D721Med (cell line): ENCODE results near the gene NOB1.
A peak's percentile ranks its signal among the peaks of the same experiment; 100 is the strongest.

ENCODE experiments used
- DNase-seq: peaks from one replicate; pipeline ENCODE4 v3.0.0; 2011; ENCODE audit warnings: low spot score; ENCODE audit not compliant: insufficient read length
- FAIRE-seq: peaks from 2 replicates; lab custom pipeline; 2011; peaks lifted over from hg19 to GRCh38; lab: Jason Lieb, UNC
- CTCF ChIP-seq: IDR thresholded peaks from 2 replicates; pipeline ENCODE4 v1.5.1; 2012; ENCODE audit warnings: mild to moderate bottlenecking, control low read depth; ENCODE audit not compliant: insufficient read depth; ENCODE audit errors: missing control alignments

NOB1 gene

GRCh38 chr16:69717066-69717465, 37.7 kb downstream of the NOB1 start:
- no peak for DNase-seq
- no peak for TF ChIP-seq CTCF
- no peak for FAIRE-seq

GRCh38 chr16:69712914-69713581, 41.7 kb downstream of the NOB1 start:
- DNase-seq (no peak), FAIRE-seq (no peak)
- no peak for TF ChIP-seq CTCF

- no peak for FAIRE-seq
- no peak for TF ChIP-seq CTCF
- DNase-seq, result no peak
Measured at GRCh38 chr16:69712277-69712676, 42.4 kb downstream of the NOB1 start.

GRCh38 chr16:69711115-69711740, 43.5 kb downstream of the NOB1 start:
- no peak for DNase-seq
- TF ChIP-seq CTCF, result no peak
- no peak for FAIRE-seq

GRCh38 chr16:69709456-69710084, 45.2 kb downstream of the NOB1 start:
- TF ChIP-seq CTCF, result peak; percentile 80
- FAIRE-seq (no peak), DNase-seq (peak; percentile 19)

- no peak for DNase-seq
- FAIRE-seq, result no peak
Measured at GRCh38 chr16:69707920-69708683, 46.6 kb downstream of the NOB1 start.

More at GRCh38 chr16:69707920-69708683, 46.6 kb downstream of the NOB1 start:
- no peak for TF ChIP-seq CTCF
